Calu3 (cell line): Measurements from ENCODE around the gene FBXO5. TPM values are rescaled to one million over a fixed set of nuclear protein-coding genes. Genes with fewer than 3 reads are reported as not detected.

Experiments
- BruUV-seq: library from RNA; stranded (reverse); fragments of 400-500 nt; replicated peaks from 2 replicates; lab custom pipeline; 2021; lab: Mats Ljungman, UMichigan
- CTCF ChIA-PET: fragments of 300-600 bp; sonication (Branson Sonifier 250); formaldehyde crosslinking; loops from one replicate; lab custom pipeline; 2022; ENCODE audit warnings: antibody characterized with exemption; lab: Charles Lee
- DNase-seq: peaks from one replicate; pipeline ENCODE4 v3.0.0; 2022
- H3K27ac Mint-ChIP-seq: one replicate; pipeline ENCODE4 v1.8.0; 2022; ENCODE audit warnings: mixed read lengths; ENCODE audit not compliant: unreplicated experiment
- H3K27me3 Mint-ChIP-seq: one replicate; pipeline ENCODE4 v1.8.0; 2022; ENCODE audit warnings: mixed read lengths; ENCODE audit not compliant: unreplicated experiment
- H3K36me3 Mint-ChIP-seq: one replicate; pipeline ENCODE4 v1.8.0; 2022; ENCODE audit warnings: mild to moderate bottlenecking, moderate library complexity, mixed read lengths; ENCODE audit not compliant: insufficient read depth, unreplicated experiment
- H3K4me1 Mint-ChIP-seq: one replicate; pipeline ENCODE4 v1.8.0; 2022; ENCODE audit warnings: mild to moderate bottlenecking, low read depth, mixed read lengths; ENCODE audit not compliant: unreplicated experiment
- H3K4me3 Mint-ChIP-seq: one replicate; pipeline ENCODE4 v1.8.0; 2022; ENCODE audit warnings: mild to moderate bottlenecking, low read depth, moderate library complexity, mixed read lengths; ENCODE audit not compliant: unreplicated experiment
- H3K9me3 Mint-ChIP-seq: one replicate; pipeline ENCODE4 v1.8.0; 2022; ENCODE audit warnings: low read depth, mixed read lengths; ENCODE audit not compliant: unreplicated experiment
- CTCF ChIP-seq: fragments of 200-600 bp; IDR thresholded peaks from one replicate; pipeline ENCODE4 v1.8.0; 2022; ENCODE audit warnings: antibody characterized with exemption; ENCODE audit not compliant: unreplicated experiment
- intact Hi-C: fragments of 100-400 bp; cut with micrococcal nuclease; formaldehyde crosslinking; loops from one replicate; pipeline ENCODE4 v1.10.0; 2022; ENCODE audit not compliant: unreplicated experiment
- total RNA-seq: library from RNA; stranded (reverse); gene quantifications from 2 replicates; pipeline ENCODE4 v1.2.3, GENCODE V29; 2022

FBXO5 gene
- total RNA-seq, 1 experiment from 2014 or later, result 21.1 TPM

- H3K9me3 Mint-ChIP-seq, result no peaks in the 10 kb centered on the region
- no peaks in the 10 kb centered on the region for H3K27me3 Mint-ChIP-seq
- CTCF ChIA-PET, result no interaction called here
- H3K4me1 Mint-ChIP-seq, result peaks cover 7% of the 10 kb centered on the region
- TF ChIP-seq CTCF, result no peak
- intact Hi-C loops, result no loop called here
- BruUV-seq, result no TSS peak
- no peaks in the 10 kb centered on the region for H3K36me3 Mint-ChIP-seq
- H3K27ac Mint-ChIP-seq, result no peak overlapping the region
- no peak overlapping the region for H3K4me3 Mint-ChIP-seq
- no peak for DNase-seq
Measured at GRCh38 chr6:152950240-152950639, 32.6 kb downstream of the FBXO5 start.

- Mint-ChIP-seq H3K4me1 (peaks cover 7% of the 10 kb centered on the region), H3K36me3 (no peaks in the 10 kb centered on the region), H3K27ac (no peak overlapping the region), H3K4me3 (no peak overlapping the region), H3K27me3 (no peaks in the 10 kb centered on the region), H3K9me3 (no peaks in the 10 kb centered on the region)
- intact Hi-C loops, result loop anchor here (1.0 kb wide), 2 partner anchors 84 to 199 kb away; no protein-coding TSS in a partner anchor
- CTCF ChIA-PET, result interaction anchor here (1.0 kb wide), 2 partner anchors 82 to 197 kb away, joined by 3 to 4 read pairs; partner anchors contain the start of gene VIP
- no TSS peak for BruUV-seq
- DNase-seq, result peak; percentile 6
- peak; percentile 51 for TF ChIP-seq CTCF
Measured at GRCh38 chr6:152948150-152948768, 34.6 kb downstream of the FBXO5 start.

GRCh38 chr6:152946995-152947394, 35.8 kb downstream of the FBXO5 start:
- H3K36me3 Mint-ChIP-seq, result no peaks in the 10 kb centered on the region
- CTCF ChIA-PET, result no interaction called here
- no TSS peak for BruUV-seq
- peaks cover 7% of the 10 kb centered on the region for H3K4me1 Mint-ChIP-seq
- no peak overlapping the region for H3K4me3 Mint-ChIP-seq
- no peaks in the 10 kb centered on the region for H3K9me3 Mint-ChIP-seq
- no peak overlapping the region for H3K27ac Mint-ChIP-seq
- intact Hi-C loops, result no loop called here
- no peak for DNase-seq
- no peaks in the 10 kb centered on the region for H3K27me3 Mint-ChIP-seq
- TF ChIP-seq CTCF, result no peak

- no peak for TF ChIP-seq CTCF
- Mint-ChIP-seq H3K9me3 (no peaks in the 10 kb centered on the region), H3K4me3 (no peak overlapping the region), H3K4me1 (peaks cover 7% of the 10 kb centered on the region), H3K36me3 (no peaks in the 10 kb centered on the region), H3K27me3 (no peaks in the 10 kb centered on the region), H3K27ac (no peak overlapping the region)
- DNase-seq, result no peak
- CTCF ChIA-PET, result no interaction called here
- no TSS peak for BruUV-seq
- intact Hi-C loops, result no loop called here
Measured at GRCh38 chr6:152946484-152946883, 36.4 kb downstream of the FBXO5 start.
